Measurements from ENCODE around the gene SERINC5. TPM values are rescaled to one million over a fixed set of nuclear protein-coding genes. Genes with fewer than 3 reads are reported as not detected.

The SERINC5 gene
- total RNA-seq, 2 donors from 2014 or later: 23.3 to 26.7 TPM

GRCh38 chr5:80082731-80083100, 173.1 kb downstream of the SERINC5 start:
- peaks cover 11% of the 10 kb centered on the region for H3K4me1 ChIP-seq
- no peaks in the 10 kb centered on the region for H3K27me3 ChIP-seq
- TF ChIP-seq POLR2A (IDR thresholded peaks at IDR 0.05) (no peak), CTCF (IDR thresholded peaks at IDR 0.05) (peak; percentile 33 to 80 (median 56))
- H3K27ac ChIP-seq: no peak overlapping the region
- H3K9me3 ChIP-seq: no peaks in the 10 kb centered on the region
- DNase-seq (peak; percentile 54 to 66 (median 59)), ATAC-seq (peak; percentile 78)
- H3K36me3 ChIP-seq (replicated peaks in 1 of 2; ENCODE audit: insufficient read depth in 1 of 2, low read depth in 2 of 2): no peaks in the 10 kb centered on the region
- intact Hi-C loops (cut with DNase I): no loop called here
- H3K4me3 ChIP-seq: no peak overlapping the region
- WGBS, 2 donors: 0 to 11% methylated on average over 4 to 16 of the region's 16 CpGs

GRCh38 chr5:80082281-80082680, 173.6 kb downstream of the SERINC5 start:
- Histone ChIP-seq H3K9me3 (no peaks in the 10 kb centered on the region), H3K27me3 (no peaks in the 10 kb centered on the region), H3K27ac (no peak overlapping the region), H3K36me3 (replicated peaks in 1 of 2; ENCODE audit: insufficient read depth in 1 of 2, low read depth in 2 of 2) (no peaks in the 10 kb centered on the region), H3K4me1 (peaks cover 11% of the 10 kb centered on the region), H3K4me3 (no peak overlapping the region)
- TF ChIP-seq POLR2A (IDR thresholded peaks at IDR 0.05) (no peak), CTCF (IDR thresholded peaks at IDR 0.05) (no peak)
- DNase-seq (no peak), ATAC-seq (no peak)
- intact Hi-C loops (cut with DNase I): no loop called here
- whole genome bisulfite sequencing, 2 donors: 95% methylated on average over 15 of the region's 15 CpGs

- Histone ChIP-seq H3K9me3 (no peaks in the 10 kb centered on the region), H3K4me1 (peaks cover 11% of the 10 kb centered on the region), H3K36me3 (replicated peaks in 1 of 2; ENCODE audit: insufficient read depth in 1 of 2, low read depth in 2 of 2) (no peaks in the 10 kb centered on the region), H3K27ac (no peak overlapping the region), H3K4me3 (no peak overlapping the region), H3K27me3 (no peaks in the 10 kb centered on the region)
- WGBS, 2 donors: 71 to 80% methylated on average over 4 of the region's 4 CpGs
- TF ChIP-seq CTCF (IDR thresholded peaks at IDR 0.05): no peak
- no peak for TF ChIP-seq POLR2A (IDR thresholded peaks at IDR 0.05)
- intact Hi-C loops (cut with DNase I): no loop called here
- ATAC-seq (no peak), DNase-seq (no peak)
Observed at GRCh38 chr5:80078921-80079320, 176.9 kb downstream of the SERINC5 start.

GRCh38 chr5:80077051-80077714, 178.7 kb downstream of the SERINC5 start:
- ATAC-seq: no peak
- intact Hi-C loops (cut with DNase I): no loop called here
- H3K27me3 ChIP-seq: no peaks in the 10 kb centered on the region
- H3K4me1 ChIP-seq: no peaks in the 10 kb centered on the region
- 46 to 64% methylated on average over 2 to 3 of the region's 3 CpGs for WGBS, 2 donors
- DNase-seq: no peak
- no peaks in the 10 kb centered on the region for H3K9me3 ChIP-seq
- no peak overlapping the region for H3K4me3 ChIP-seq
- no peaks in the 10 kb centered on the region for H3K36me3 ChIP-seq (replicated peaks in 1 of 2; ENCODE audit: insufficient read depth in 1 of 2, low read depth in 2 of 2)
- H3K27ac ChIP-seq: no peak overlapping the region
- no peak for TF ChIP-seq POLR2A (IDR thresholded peaks at IDR 0.05)
- no peak for TF ChIP-seq CTCF (IDR thresholded peaks at IDR 0.05)

Measured in body of pancreas (tissue), 4 donors.